Endothelial cell of umbilical vein (primary cell): ENCODE measurements around the gene ACADVL. TPM values are rescaled to one million over a fixed set of nuclear protein-coding genes. Genes with fewer than 3 reads are reported as not detected.

Source experiments
- BruUV-seq: library from RNA; stranded (reverse); fragments of 400-500 nt; replicated peaks from 2 replicates; lab custom pipeline; 2021; lab: Mats Ljungman, UMichigan
- CTCF ChIA-PET: fragments of 300-600, 350-600 bp; sonication (Branson Sonifier 250); formaldehyde crosslinking; loops from one replicate; lab custom pipeline; 2021; ENCODE audit warnings: antibody characterized with exemption, inconsistent platforms; lab: Charles Lee
- POLR2A ChIA-PET: fragments of 300-600, 350-600 bp; sonication (Branson Sonifier 250); formaldehyde crosslinking; loops from one replicate; lab custom pipeline; 2021; ENCODE audit warnings: antibody characterized with exemption, inconsistent platforms; lab: Charles Lee
- DNase-seq: peaks from one replicate; pipeline ENCODE4 v3.0.0-alpha.2; 2011; ENCODE audit warnings: low read depth, low spot score
- FAIRE-seq: peaks from 2 replicates; lab custom pipeline; 2011; peaks lifted over from hg19 to GRCh38; lab: Jason Lieb, UNC
- H2AFZ ChIP-seq: 2 replicates; pipeline ENCODE4 v1.6.0; 2012; ENCODE audit warnings: low read depth, low read length, control low read depth, inconsistent platforms
- H3K27ac ChIP-seq: 2 replicates; pipeline ENCODE4 v1.5.1; 2011; ENCODE audit warnings: low read depth, mild to moderate bottlenecking, control low read depth, low read length, moderate library complexity; ENCODE audit not compliant: insufficient read depth
- H3K27me3 ChIP-seq, 2 experiments: 2 replicates each; pipeline versions ENCODE4 v1.6.0 to v1.6.1; 2011; ENCODE audit warnings: low read length in 2 of 2, mixed read lengths in 1 of 2; ENCODE audit not compliant: control insufficient read depth in 2 of 2, insufficient read depth in 2 of 2
- H3K36me3 ChIP-seq, 2 experiments: 2 replicates in 1 of 2; 3 replicates in 1 of 2; pipeline ENCODE4 v1.5.1; 2011; ENCODE audit warnings: low read length in 2 of 2, mild to moderate bottlenecking in 1 of 2, moderate library complexity in 1 of 2; ENCODE audit not compliant: control insufficient read depth in 2 of 2, insufficient read depth in 2 of 2; ENCODE audit errors: extremely low read depth in 1 of 2
- H3K4me1 ChIP-seq: 3 replicates; pipeline ENCODE4 v1.5.1; 2011; ENCODE audit warnings: mild to moderate bottlenecking, low read length; ENCODE audit not compliant: control insufficient read depth, insufficient read depth; ENCODE audit errors: extremely low read depth
- H3K4me2 ChIP-seq: 2 replicates; pipeline ENCODE4 v1.6.1; 2011; ENCODE audit warnings: low read length, control low read depth, mixed read lengths; ENCODE audit not compliant: insufficient read depth
- H3K4me3 ChIP-seq, 3 experiments: fragments of 200-600 bp in 1 of 3; sonication (generic), shearing (Covaris generic) in 1 of 3; replicated peaks in 1 of 3; 2 replicates each; pipeline ENCODE4 v1.5.1; 2011 to 2016; ENCODE audit warnings: control low read depth in 3 of 3, low read length in 3 of 3, mild to moderate bottlenecking in 2 of 3, inconsistent platforms in 1 of 3, low read depth in 1 of 3, moderate library complexity in 1 of 3; ENCODE audit not compliant: insufficient read depth in 1 of 3
- H3K79me2 ChIP-seq: 2 replicates; pipeline ENCODE4 v1.6.0; 2012; ENCODE audit warnings: low read length, inconsistent platforms; ENCODE audit not compliant: control insufficient read depth, insufficient read depth
- H3K9ac ChIP-seq: replicated peaks from 2 replicates; pipeline ENCODE3; 2011; ENCODE audit warnings: low read length, control low read depth; ENCODE audit not compliant: insufficient read depth; ENCODE audit errors: extremely low read depth
- H3K9me1 ChIP-seq: replicated peaks from 3 replicates; pipeline ENCODE4 v1.6.0; 2011; ENCODE audit warnings: mild to moderate bottlenecking, low read length; ENCODE audit not compliant: control insufficient read depth, insufficient read depth; ENCODE audit errors: extremely low read depth
- H3K9me3 ChIP-seq: replicated peaks from 2 replicates; pipeline ENCODE4 v1.5.1; 2012; ENCODE audit warnings: low read length, inconsistent platforms; ENCODE audit not compliant: control insufficient read depth, insufficient read depth
- H4K20me1 ChIP-seq: replicated peaks from 2 replicates; pipeline ENCODE3; 2011; ENCODE audit warnings: mild to moderate bottlenecking, low read length; ENCODE audit not compliant: control insufficient read depth, insufficient read depth; ENCODE audit errors: extremely low read depth
- CTCF ChIP-seq, 2 donors: IDR thresholded peaks; 1 replicate in 1 of 2; 2 replicates in 1 of 2; pipeline ENCODE4 v1.5.1; 2011; ENCODE audit warnings: low read length in 2 of 2, mild to moderate bottlenecking in 2 of 2, moderate library complexity in 2 of 2, control low read depth in 1 of 2, inconsistent platforms in 1 of 2, low read depth in 1 of 2; ENCODE audit not compliant: insufficient read depth in 1 of 2; ENCODE audit errors: extremely low read depth in 1 of 2
- EZH2 ChIP-seq: IDR thresholded peaks from 2 replicates; pipeline ENCODE4 v1.6.1; 2012; ENCODE audit warnings: borderline replicate concordance, low read depth, mild to moderate bottlenecking, moderate library complexity, low read length, inconsistent platforms; ENCODE audit not compliant: severe bottlenecking
- FOS ChIP-seq: IDR thresholded peaks from 2 replicates; pipeline ENCODE4 v1.6.1; 2011; ENCODE audit warnings: mild to moderate bottlenecking, low read length, moderate library complexity, borderline replicate concordance; ENCODE audit not compliant: insufficient read depth
- GATA2 ChIP-seq: IDR thresholded peaks from 2 replicates; pipeline ENCODE4 v1.7.0; 2011; ENCODE audit warnings: low read depth, mild to moderate bottlenecking, moderate library complexity, mixed read lengths, low read length; ENCODE audit not compliant: insufficient read length, insufficient read depth
- JUN ChIP-seq: IDR thresholded peaks from 2 replicates; pipeline ENCODE4 v1.6.1; 2011; ENCODE audit warnings: borderline replicate concordance, low read depth; ENCODE audit not compliant: insufficient read length, insufficient read depth
- MAX ChIP-seq: IDR thresholded peaks from 2 replicates; pipeline ENCODE4 v1.6.1; 2011; ENCODE audit not compliant: insufficient read depth, insufficient read length
- MYC ChIP-seq: IDR thresholded peaks from one replicate; pipeline ENCODE4 v1.6.1; 2011; ENCODE audit warnings: mild to moderate bottlenecking, low read depth, low read length
- POLR2A ChIP-seq: IDR thresholded peaks from 2 replicates; pipeline ENCODE4 v1.6.1; 2012; ENCODE audit warnings: low read depth, mild to moderate bottlenecking, control low read depth, low read length
- POLR2AphosphoS5 ChIP-seq: IDR thresholded peaks from 2 replicates; pipeline ENCODE4 v1.6.1; 2012; ENCODE audit warnings: low read depth, mild to moderate bottlenecking, control low read depth, low read length, moderate library complexity; ENCODE audit not compliant: insufficient read depth
- dilution Hi-C: fragments of 300-500 bp; cut with MboI; formaldehyde crosslinking; loops from one replicate; pipeline ENCODE4 v1.15.0; 2019; ENCODE audit warnings: low sequenced_read_pairs; ENCODE audit not compliant: extremely low pct_ligation_motif_present
- intact Hi-C: fragments of 100-400 bp; cut with micrococcal nuclease; formaldehyde crosslinking; loops from one replicate; pipeline ENCODE4 v1.10.0; 2022
- polyA plus RNA-seq, 4 experiments: library from polyadenylated mRNA; depleted of rRNA in 3 of 4; stranded (reverse) in 3 of 4; unstranded in 1 of 4; fragments of >200 nt; gene quantifications; 2 replicates each; pipeline versions ENCODE4 v1.2.1 to v1.2.3, GENCODE V29; 2011 to 2012; ENCODE audit warnings: missing spikeins in 1 of 4
- total RNA-seq: library from RNA; stranded (reverse); gene quantifications from 2 replicates; pipeline ENCODE4 v1.2.3, GENCODE V29; 2021

Gene ACADVL
- total and polyA plus RNA-seq, 2 donors (not counting 3 experiments of a cell fraction or from before 2014, with no cell fraction given) = 308 to 376 TPM

GRCh38 chr17:7263801-7264078 lies 44.0 kb downstream of the ACADVL start:
- H3K79me2 ChIP-seq = no peaks in the 10 kb centered on the region
- H3K9me1 ChIP-seq = no peaks in the 10 kb centered on the region
- DNase-seq (no peak), FAIRE-seq (no peak)
- H2AFZ ChIP-seq = no peak overlapping the region
- dilution Hi-C loops = no loop called here
- no peak overlapping the region for H3K9ac ChIP-seq
- no TSS peak for BruUV-seq
- H4K20me1 ChIP-seq = no peaks in the 10 kb centered on the region
- H3K27me3 ChIP-seq = no peaks in the 10 kb centered on the region
- H3K27ac ChIP-seq = no peak overlapping the region
- H3K9me3 ChIP-seq = no peaks in the 10 kb centered on the region
- H3K4me2 ChIP-seq = no peak overlapping the region
- peaks cover 26% of the 10 kb centered on the region for H3K4me1 ChIP-seq
- ChIA-PET CTCF (interaction anchor here (0.6 to 1.6 kb wide), 4 partner anchors 12 to 93 kb away, joined by 3 to 4 read pairs (median 4); no protein-coding TSS in a partner anchor), POLR2A (interaction anchor here (0.6 kb wide), 1 partner anchor 668 kb away, joined by 9 read pairs; no protein-coding TSS in a partner anchor)
- intact Hi-C loops = no loop called here
- TF ChIP-seq FOS (no peak), JUN (no peak), GATA2 (no peak), CTCF (IDR thresholded peaks at IDR 0.05; ENCODE audit: extremely low read depth in 1 of 2, insufficient read depth in 1 of 2, low read depth in 1 of 2, low read length in 2 of 2) (no peak), MAX (no peak), EZH2 (no peak), MYC (no peak), POLR2A (no peak), POLR2AphosphoS5 (no peak)
- H3K36me3 ChIP-seq = peaks cover 0 to 3% of the 10 kb centered on the region in 2 experiments
- no peak overlapping the region for H3K4me3 ChIP-seq
